Measurements from ENCODE around the gene CCDC85C. TPM values are rescaled to one million over a fixed set of nuclear protein-coding genes. Genes with fewer than 3 reads are reported as not detected.

CCDC85C gene
- total RNA-seq, 2 experiments from 2014 or later, result 6.4 to 15.0 TPM

DNA sequence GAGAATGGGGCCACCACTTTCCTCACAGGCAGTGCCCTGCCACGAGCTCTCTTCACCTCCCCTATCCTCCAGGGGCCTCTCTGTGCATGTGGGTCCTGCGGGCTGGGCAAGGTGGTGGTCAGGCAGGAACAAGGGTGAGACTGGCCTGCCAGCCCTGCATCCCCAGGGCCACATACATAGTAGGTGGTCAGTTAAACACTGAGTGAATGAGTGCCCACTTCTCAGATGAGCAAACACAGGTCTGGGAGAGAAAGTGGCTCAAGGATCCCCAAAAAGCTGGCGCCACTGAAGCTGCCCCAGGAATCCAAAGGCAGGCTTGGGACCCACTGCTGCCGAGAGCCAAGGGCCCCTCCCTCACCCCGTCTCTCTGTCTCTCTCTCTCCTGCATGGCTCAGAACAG lies 71.7 kb downstream of the CCDC85C start:
- no peaks in the 10 kb centered on the region for H3K36me3 ChIP-seq (ENCODE audit: insufficient read depth, low read length)
- H3K4me2 ChIP-seq (ENCODE audit: low read length), result no peak overlapping the region
- DNase-seq (ENCODE audit: low spot score), result no peak
- H3K9me2 ChIP-seq (ENCODE audit: insufficient read depth, low read length), result no peaks in the 10 kb centered on the region
- TF ChIP-seq CTCF (conservative IDR thresholded peaks at IDR 0.05; ENCODE audit: low read length) (no peak), EZH2phosphoT487 (IDR thresholded peaks at IDR 0.05; ENCODE audit: borderline replicate concordance, low read depth, low read length) (no peak)
- no peaks in the 10 kb centered on the region for H4K20me1 ChIP-seq (ENCODE audit: insufficient read depth, low read length)
- no peaks in the 10 kb centered on the region for H3K79me2 ChIP-seq (ENCODE audit: insufficient read depth, low read depth, low read length)
- H3K4me1 ChIP-seq (ENCODE audit: insufficient read depth, low read length, poor library complexity, severe bottlenecking), result no peaks in the 10 kb centered on the region
- H3K4me3 ChIP-seq (ENCODE audit: low read depth, low read length, poor library complexity, severe bottlenecking), result no peak overlapping the region
- H2AFZ ChIP-seq (ENCODE audit: low read length), result no peak overlapping the region
- intact Hi-C loops (cut with micrococcal nuclease; ENCODE audit: unreplicated experiment), result no loop called here
- no peak overlapping the region for H3K27ac ChIP-seq (ENCODE audit: low read depth, low read length, poor library complexity, severe bottlenecking)
- BruUV-seq (replicated peaks), result no TSS peak
- CTCF ChIA-PET (ENCODE audit: unreplicated experiment), result no interaction called here
- no peaks in the 10 kb centered on the region for H3K9me3 ChIP-seq (ENCODE audit: low read length)
- POLR2A ChIA-PET, result no interaction called here

GRCh38 chr14:99531251-99532096 lies 72.5 kb downstream of the CCDC85C start:
- BruUV-seq (replicated peaks), result no TSS peak
- H3K9me3 ChIP-seq (ENCODE audit: low read length), result no peaks in the 10 kb centered on the region
- H4K20me1 ChIP-seq (ENCODE audit: insufficient read depth, low read length), result no peaks in the 10 kb centered on the region
- no peak for DNase-seq (ENCODE audit: low spot score)
- H3K4me2 ChIP-seq (ENCODE audit: low read length), result no peak overlapping the region
- no peaks in the 10 kb centered on the region for H3K79me2 ChIP-seq (ENCODE audit: insufficient read depth, low read depth, low read length)
- H3K27ac ChIP-seq (ENCODE audit: low read depth, low read length, poor library complexity, severe bottlenecking), result no peak overlapping the region
- TF ChIP-seq CTCF (conservative IDR thresholded peaks at IDR 0.05; ENCODE audit: low read length), result no peak
- TF ChIP-seq EZH2phosphoT487 (IDR thresholded peaks at IDR 0.05; ENCODE audit: borderline replicate concordance, low read depth, low read length), result no peak
- no peaks in the 10 kb centered on the region for H3K4me1 ChIP-seq (ENCODE audit: insufficient read depth, low read length, poor library complexity, severe bottlenecking)
- no peak overlapping the region for H2AFZ ChIP-seq (ENCODE audit: low read length)
- no peaks in the 10 kb centered on the region for H3K9me2 ChIP-seq (ENCODE audit: insufficient read depth, low read length)
- no peak overlapping the region for H3K4me3 ChIP-seq (ENCODE audit: low read depth, low read length, poor library complexity, severe bottlenecking)
- ChIA-PET POLR2A (no interaction called here), CTCF (ENCODE audit: unreplicated experiment) (no interaction called here)
- H3K36me3 ChIP-seq (ENCODE audit: insufficient read depth, low read length), result no peaks in the 10 kb centered on the region
- intact Hi-C loops (cut with micrococcal nuclease; ENCODE audit: unreplicated experiment), result no loop called here

DNA sequence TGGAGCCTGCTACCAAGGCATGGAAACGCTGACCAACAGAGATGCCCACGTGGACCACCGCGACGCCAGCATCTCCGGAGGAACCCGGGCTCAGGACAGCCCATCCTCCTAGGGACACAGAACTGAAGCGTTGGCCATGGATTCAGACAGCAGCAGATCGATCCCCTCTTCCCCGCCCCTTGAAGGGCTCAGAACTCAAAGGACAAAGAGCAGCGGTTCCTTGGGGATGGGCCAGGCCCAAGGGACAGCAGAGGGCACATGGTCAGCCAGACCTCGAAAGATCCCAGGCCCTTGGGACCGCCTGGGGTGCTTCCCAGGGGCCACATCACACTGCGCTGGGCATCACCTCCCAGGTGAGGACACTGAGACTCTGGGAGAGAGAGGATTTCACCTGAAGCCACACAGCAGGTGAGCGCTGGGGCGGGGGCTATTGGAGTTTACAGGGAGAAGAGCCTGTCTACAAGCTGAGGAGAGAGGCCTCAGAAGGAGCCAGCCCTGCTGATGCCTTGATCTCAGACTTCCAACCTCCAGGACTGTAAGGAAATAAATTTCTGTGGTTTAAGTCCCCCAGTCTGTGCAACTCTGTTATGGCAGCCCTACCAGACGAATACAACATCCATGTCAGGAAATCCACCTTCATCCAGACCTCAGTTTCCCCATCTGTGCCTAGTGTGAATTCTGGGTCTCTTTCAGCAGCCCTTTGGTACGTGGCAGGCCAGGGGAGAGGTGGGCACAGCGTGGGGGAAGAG lies 73.4 kb downstream of the CCDC85C start:
- BruUV-seq (replicated peaks), result no TSS peak
- Histone ChIP-seq H3K36me3 (ENCODE audit: insufficient read depth, low read length) (no peaks in the 10 kb centered on the region), H3K4me1 (ENCODE audit: insufficient read depth, low read length, poor library complexity, severe bottlenecking) (no peaks in the 10 kb centered on the region), H3K9me2 (ENCODE audit: insufficient read depth, low read length) (no peaks in the 10 kb centered on the region), H2AFZ (ENCODE audit: low read length) (no peak overlapping the region), H3K27ac (ENCODE audit: low read depth, low read length, poor library complexity, severe bottlenecking) (no peak overlapping the region), H3K79me2 (ENCODE audit: insufficient read depth, low read depth, low read length) (no peaks in the 10 kb centered on the region), H4K20me1 (ENCODE audit: insufficient read depth, low read length) (no peaks in the 10 kb centered on the region), H3K4me3 (ENCODE audit: low read depth, low read length, poor library complexity, severe bottlenecking) (no peak overlapping the region), H3K4me2 (ENCODE audit: low read length) (no peak overlapping the region), H3K9me3 (ENCODE audit: low read length) (no peaks in the 10 kb centered on the region)
- no peak for DNase-seq (ENCODE audit: low spot score)
- POLR2A ChIA-PET, result no interaction called here
- intact Hi-C loops (cut with micrococcal nuclease; ENCODE audit: unreplicated experiment), result no loop called here
- TF ChIP-seq CTCF (conservative IDR thresholded peaks at IDR 0.05; ENCODE audit: low read length) (no peak), EZH2phosphoT487 (IDR thresholded peaks at IDR 0.05; ENCODE audit: borderline replicate concordance, low read depth, low read length) (no peak)
- CTCF ChIA-PET (ENCODE audit: unreplicated experiment), result no interaction called here

Measured in OCI-LY7 (cell line).